ENCODE data around the gene AXL.

AXL gene

GRCh38 chr19:41297628-41298347 lies 78.8 kb downstream of the AXL start:
- H3K27ac Mint-ChIP-seq: peak overlapping the region; percentile 83
- H3K4me1 Mint-ChIP-seq (ENCODE audit: low read depth): peaks cover 62% of the 10 kb centered on the region
- H3K9me3 Mint-ChIP-seq: no peaks in the 10 kb centered on the region
- H3K27me3 Mint-ChIP-seq: no peaks in the 10 kb centered on the region
- H3K4me3 Mint-ChIP-seq: no peak overlapping the region
- H3K36me3 Mint-ChIP-seq (ENCODE audit: low read depth): peaks cover 100% of the 10 kb centered on the region
- intact Hi-C loops (cut with micrococcal nuclease): loop anchor here (1.0 kb wide), 2 partner anchors 11 to 34 kb away; no protein-coding TSS in a partner anchor

- peak overlapping the region; percentile 39 for H3K4me3 Mint-ChIP-seq
- intact Hi-C loops (cut with micrococcal nuclease): loop anchor here (1.0 kb wide), 2 partner anchors 10 to 35 kb away; no protein-coding TSS in a partner anchor
- peaks cover 100% of the 10 kb centered on the region for H3K36me3 Mint-ChIP-seq (ENCODE audit: low read depth)
Observed at GRCh38 chr19:41298348-41298964, 79.4 kb downstream of the AXL start.

GRCh38 chr19:41299046-41299754 lies 80.2 kb downstream of the AXL start:
- Mint-ChIP-seq H3K4me3 (no peak overlapping the region), H3K27me3 (no peaks in the 10 kb centered on the region), H3K4me1 (ENCODE audit: low read depth) (peaks cover 68% of the 10 kb centered on the region), H3K36me3 (ENCODE audit: low read depth) (peaks cover 100% of the 10 kb centered on the region), H3K9me3 (no peaks in the 10 kb centered on the region), H3K27ac (peak overlapping the region; percentile 83)
- intact Hi-C loops (cut with micrococcal nuclease): no loop called here

More at GRCh38 chr19:41298348-41298964, 79.4 kb downstream of the AXL start:
- Mint-ChIP-seq H3K27me3 (no peaks in the 10 kb centered on the region), H3K9me3 (no peaks in the 10 kb centered on the region), H3K4me1 (ENCODE audit: low read depth) (peaks cover 66% of the 10 kb centered on the region), H3K27ac (peak overlapping the region; percentile 83)

GRCh38 chr19:41299755-41300089 lies 80.7 kb downstream of the AXL start:
- H3K36me3 Mint-ChIP-seq (ENCODE audit: low read depth): peaks cover 100% of the 10 kb centered on the region
- peaks cover 71% of the 10 kb centered on the region for H3K4me1 Mint-ChIP-seq (ENCODE audit: low read depth)
- intact Hi-C loops (cut with micrococcal nuclease): no loop called here
- H3K27ac Mint-ChIP-seq: peak overlapping the region; percentile 83
- no peak overlapping the region for H3K4me3 Mint-ChIP-seq
- no peaks in the 10 kb centered on the region for H3K27me3 Mint-ChIP-seq
- H3K9me3 Mint-ChIP-seq: no peaks in the 10 kb centered on the region

- Mint-ChIP-seq H3K4me1 (ENCODE audit: low read depth) (peaks cover 78% of the 10 kb centered on the region), H3K27ac (no peak overlapping the region), H3K36me3 (ENCODE audit: low read depth) (peaks cover 100% of the 10 kb centered on the region), H3K9me3 (no peaks in the 10 kb centered on the region), H3K27me3 (no peaks in the 10 kb centered on the region), H3K4me3 (no peak overlapping the region)
- intact Hi-C loops (cut with micrococcal nuclease): no loop called here
Observed at GRCh38 chr19:41300555-41300954, 81.5 kb downstream of the AXL start.

- H3K9me3 Mint-ChIP-seq: no peaks in the 10 kb centered on the region
- peak overlapping the region; percentile 61 for H3K27ac Mint-ChIP-seq
- intact Hi-C loops (cut with micrococcal nuclease): no loop called here
- peaks cover 81% of the 10 kb centered on the region for H3K4me1 Mint-ChIP-seq (ENCODE audit: low read depth)
- H3K36me3 Mint-ChIP-seq (ENCODE audit: low read depth): peaks cover 100% of the 10 kb centered on the region
- no peaks in the 10 kb centered on the region for H3K27me3 Mint-ChIP-seq
- no peak overlapping the region for H3K4me3 Mint-ChIP-seq
Observed at GRCh38 chr19:41302624-41303351, 83.8 kb downstream of the AXL start.

- H3K27ac Mint-ChIP-seq: peak overlapping the region; percentile 7
- no peak overlapping the region for H3K4me3 Mint-ChIP-seq
- peaks cover 81% of the 10 kb centered on the region for H3K4me1 Mint-ChIP-seq (ENCODE audit: low read depth)
- no peaks in the 10 kb centered on the region for H3K9me3 Mint-ChIP-seq
- intact Hi-C loops (cut with micrococcal nuclease): no loop called here
- peaks cover 93% of the 10 kb centered on the region for H3K36me3 Mint-ChIP-seq (ENCODE audit: low read depth)
- no peaks in the 10 kb centered on the region for H3K27me3 Mint-ChIP-seq
Observed at GRCh38 chr19:41303954-41304353, 84.9 kb downstream of the AXL start.

GRCh38 chr19:41304706-41305483 lies 85.9 kb downstream of the AXL start:
- H3K27ac Mint-ChIP-seq: peak overlapping the region; percentile 35
- H3K4me1 Mint-ChIP-seq (ENCODE audit: low read depth): peaks cover 76% of the 10 kb centered on the region
- intact Hi-C loops (cut with micrococcal nuclease): loop anchor here (5.0 kb wide), 1 partner anchor 148 kb away; no protein-coding TSS in a partner anchor
- H3K27me3 Mint-ChIP-seq: no peaks in the 10 kb centered on the region
- no peak overlapping the region for H3K4me3 Mint-ChIP-seq
- H3K9me3 Mint-ChIP-seq: no peaks in the 10 kb centered on the region
- H3K36me3 Mint-ChIP-seq (ENCODE audit: low read depth): peaks cover 85% of the 10 kb centered on the region

- Mint-ChIP-seq H3K4me1 (ENCODE audit: low read depth) (peaks cover 77% of the 10 kb centered on the region), H3K27me3 (no peaks in the 10 kb centered on the region), H3K27ac (peak overlapping the region; percentile 98), H3K4me3 (no peak overlapping the region), H3K36me3 (ENCODE audit: low read depth) (peaks cover 82% of the 10 kb centered on the region), H3K9me3 (no peaks in the 10 kb centered on the region)
- intact Hi-C loops (cut with micrococcal nuclease): loop anchor here (5.0 kb wide), 1 partner anchor 149 kb away; no protein-coding TSS in a partner anchor
Observed at GRCh38 chr19:41305927-41306793, 87.1 kb downstream of the AXL start.

GRCh38 chr19:41307090-41307875 lies 88.3 kb downstream of the AXL start:
- intact Hi-C loops (cut with micrococcal nuclease): loop anchor here (5.0 kb wide), 1 partner anchor 150 kb away; no protein-coding TSS in a partner anchor
- peaks cover 77% of the 10 kb centered on the region for H3K4me1 Mint-ChIP-seq (ENCODE audit: low read depth)
- H3K36me3 Mint-ChIP-seq (ENCODE audit: low read depth): peaks cover 80% of the 10 kb centered on the region
- no peak overlapping the region for H3K4me3 Mint-ChIP-seq
- H3K9me3 Mint-ChIP-seq: no peaks in the 10 kb centered on the region
- H3K27me3 Mint-ChIP-seq: no peaks in the 10 kb centered on the region
- peak overlapping the region; percentile 98 for H3K27ac Mint-ChIP-seq

- H3K27me3 Mint-ChIP-seq: no peaks in the 10 kb centered on the region
- peaks cover 80% of the 10 kb centered on the region for H3K36me3 Mint-ChIP-seq (ENCODE audit: low read depth)
- H3K9me3 Mint-ChIP-seq: no peaks in the 10 kb centered on the region
- H3K4me3 Mint-ChIP-seq: no peak overlapping the region
- peaks cover 77% of the 10 kb centered on the region for H3K4me1 Mint-ChIP-seq (ENCODE audit: low read depth)
- intact Hi-C loops (cut with micrococcal nuclease): loop anchor here (1.0 to 5.0 kb wide), 4 partner anchors 10 to 151 kb away; no protein-coding TSS in a partner anchor
- peak overlapping the region; percentile 98 for H3K27ac Mint-ChIP-seq
Observed at GRCh38 chr19:41307954-41308449, 89.0 kb downstream of the AXL start.

Data from dendritic cell treated with granulocyte-macrophage colony-stimulating factor and Interleukin-4, amounts not matched to agents 40 ng/mL and 50 ng/mL, for 4 days (primary cell).